OCI-LY7 (cell line): Measurements from ENCODE around the gene GALNT17.

ENCODE experiments used
- CTCF ChIP-seq: fragments of 200-600 bp; sonication (generic); conservative IDR thresholded peaks from 2 replicates; pipeline ENCODE4 v1.5.1; 2014; ENCODE audit warnings: mild to moderate bottlenecking, antibody characterized with exemption, low read length, moderate library complexity, mixed read lengths
- EZH2phosphoT487 ChIP-seq: fragments of 200-600 bp; sonication (generic); IDR thresholded peaks from 2 replicates; pipeline ENCODE4 v1.6.1; 2018; ENCODE audit warnings: low read depth, borderline replicate concordance, mild to moderate bottlenecking, mixed run types, antibody characterized with exemption, low read length, moderate library complexity, mixed read lengths

GRCh38 chr7:71584256-71584655 is 452.3 kb downstream of the GALNT17 start:
- TF ChIP-seq CTCF = no peak
- TF ChIP-seq EZH2phosphoT487 = no peak
